Measurements from ENCODE around the gene MKLN1. TPM values are rescaled to one million over a fixed set of nuclear protein-coding genes. Genes with fewer than 3 reads are reported as not detected.

The MKLN1 gene
- total and polyA plus RNA-seq, 2 of the 13 experiments (the other 11 are each of a cell fraction or from before 2014, with no cell fraction given) = 33.6 to 43.5 TPM

GRCh38 chr7:131391145-131391544 is 63.5 kb downstream of the MKLN1 start:
- no TSS peak for BruUV-seq (replicated peaks)
- DNase-seq (ENCODE audit: low spot score) (no peak), ATAC-seq (no peak), FAIRE-seq (no peak)
- ChIA-PET POLR2A (no interaction called here), CTCF (ENCODE audit: low intra/inter-chr PET ratio, low total read pairs) (no interaction called here)
- WGBS (ENCODE audit: low lambda C conversion rate) = 92% methylated on average over 2 of the region's 2 CpGs
- Histone ChIP-seq H3K4me1 (ENCODE audit: insufficient read depth, low read length) (peaks cover 11% of the 10 kb centered on the region; the same call in 1 of the 2 replicates), H3K4me2 (ENCODE audit: low read depth, low read length) (no peak overlapping the region), H3K27me3 (ENCODE audit: control insufficient read depth in 1 of 2, insufficient read depth in 2 of 2, low read length in 2 of 2) (no peaks in the 10 kb centered on the region), H3K79me2 (ENCODE audit: insufficient read depth, low read length) (peaks cover 10% of the 10 kb centered on the region), H3K36me3 (replicated peaks in 1 of 2; ENCODE audit: control insufficient read depth in 1 of 2, insufficient read depth in 2 of 2, low read length in 2 of 2) (peaks cover 2 to 11% of the 10 kb centered on the region in 2 experiments; a peak in 2 of 5 replicates), H2AFZ (ENCODE audit: low read length) (no peak overlapping the region), H4K20me1 (ENCODE audit: insufficient read depth, low read length) (0 out of 2 replicates have a peak, but pooled peaks cover 6% of the 10 kb centered on the region), H3K9ac (ENCODE audit: insufficient read depth, low read depth, low read length) (no peak overlapping the region), H3K9me3 (ENCODE audit: low read length) (no peaks in the 10 kb centered on the region), H3K27ac (ENCODE audit: extremely low read length, insufficient read depth, low read length) (no peak overlapping the region), H3K4me3 (replicated peaks in 1 of 3; ENCODE audit: insufficient read depth in 1 of 3, low read depth in 2 of 3, low read length in 3 of 3) (no peak overlapping the region)
- TF ChIP-seq MAFF (IDR thresholded peaks at IDR 0.05; ENCODE audit: low read depth, low read length) (peak; percentile 52), BCLAF1 (IDR thresholded peaks at IDR 0.05) (no peak), ZBTB34 (CRISPR knock-in tag; IDR thresholded peaks at IDR 0.05) (no peak), MAFK (conservative IDR thresholded peaks at IDR 0.05 in 1 of 2, IDR thresholded peaks at IDR 0.05 in 1 of 2; ENCODE audit: low read length in 2 of 2) (peak; percentile 49 to 54)
- in situ Hi-C loops (cut with HindIII; ENCODE audit: extremely low pct_ligation_motif_present, low pct_unique_long_range_greater_than_20kb) = no loop called here
- intact Hi-C loops (cut with micrococcal nuclease; ENCODE audit: unreplicated experiment) = no loop called here

Data from HepG2 (cell line).